GM19463 (cell line): Measurements from ENCODE around the gene ACTN1.

Experiments used
- ATAC-seq: cut with Tn5 transposase; IDR thresholded peaks from one replicate; pipeline ENCODE4 v1.9.1; 2021; ENCODE audit warnings: mild to moderate bottlenecking, moderate library complexity; ENCODE audit not compliant: unreplicated experiment

Gene ACTN1

GRCh38 chr14:68892961-68893360 lies 86.1 kb downstream of the ACTN1 start:
- no peak for ATAC-seq

- no peak for ATAC-seq
These were observed 87.0 kb downstream of the ACTN1 start for GRCh38 chr14:68891851-68892660.

GRCh38 chr14:68890173-68890931 lies 88.8 kb downstream of the ACTN1 start:
- ATAC-seq = no peak

GRCh38 chr14:68888883-68889282 lies 90.2 kb downstream of the ACTN1 start:
- ATAC-seq = no peak

- no peak for ATAC-seq
These were observed 90.9 kb downstream of the ACTN1 start for GRCh38 chr14:68888025-68888850.

- ATAC-seq = no peak
These were observed 93.0 kb downstream of the ACTN1 start for GRCh38 chr14:68886109-68886434.

GRCh38 chr14:68885226-68886108 lies 93.6 kb downstream of the ACTN1 start:
- ATAC-seq = no peak

GRCh38 chr14:68884031-68885030 lies 94.8 kb downstream of the ACTN1 start:
- no peak for ATAC-seq

- no peak for ATAC-seq
These were observed 96.9 kb downstream of the ACTN1 start for GRCh38 chr14:68882235-68882634.

- no peak for ATAC-seq
These were observed 97.7 kb downstream of the ACTN1 start for GRCh38 chr14:68881396-68881795.

GRCh38 chr14:68880581-68881105 lies 98.5 kb downstream of the ACTN1 start:
- ATAC-seq = no peak

- ATAC-seq = no peak
These were observed 99.1 kb downstream of the ACTN1 start for GRCh38 chr14:68879841-68880575.

GRCh38 chr14:68879321-68879781 lies 99.8 kb downstream of the ACTN1 start:
- ATAC-seq = no peak

- no peak for ATAC-seq
These were observed 100.2 kb downstream of the ACTN1 start for GRCh38 chr14:68878908-68879307.

- no peak for ATAC-seq
These were observed 101.0 kb downstream of the ACTN1 start for GRCh38 chr14:68877993-68878575.

- ATAC-seq = no peak
These were observed 102.1 kb downstream of the ACTN1 start for GRCh38 chr14:68876976-68877375.

GRCh38 chr14:68874746-68875155 lies 104.4 kb downstream of the ACTN1 start:
- no peak for ATAC-seq

GRCh38 chr14:68873376-68873775 lies 105.7 kb downstream of the ACTN1 start:
- ATAC-seq = no peak
